ENCODE results near the gene DPP4.

The DPP4 gene

GRCh38 chr2:162022290-162022945 lies 51.6 kb downstream of the DPP4 start:
- DNase-seq (ENCODE audit: extremely low read depth in 1 of 2, low read depth in 1 of 2): no peak

- no peak for DNase-seq (ENCODE audit: extremely low read depth in 1 of 2, low read depth in 1 of 2)
These were observed 52.4 kb downstream of the DPP4 start for GRCh38 chr2:162021516-162022058.

- no peak for DNase-seq (ENCODE audit: extremely low read depth in 1 of 2, low read depth in 1 of 2)
These were observed 55.5 kb downstream of the DPP4 start for GRCh38 chr2:162018530-162018929.

- DNase-seq (ENCODE audit: extremely low read depth in 1 of 2, low read depth in 1 of 2): no peak
These were observed 56.8 kb downstream of the DPP4 start for GRCh38 chr2:162017233-162017632.

GRCh38 chr2:162016080-162016479 lies 57.9 kb downstream of the DPP4 start:
- DNase-seq (ENCODE audit: extremely low read depth in 1 of 2, low read depth in 1 of 2): no peak

- no peak for DNase-seq (ENCODE audit: extremely low read depth in 1 of 2, low read depth in 1 of 2)
These were observed 59.3 kb downstream of the DPP4 start for GRCh38 chr2:162014751-162015150.

- DNase-seq (ENCODE audit: extremely low read depth in 1 of 2, low read depth in 1 of 2): no peak
These were observed 60.2 kb downstream of the DPP4 start for GRCh38 chr2:162013514-162014475.

- DNase-seq (ENCODE audit: extremely low read depth in 1 of 2, low read depth in 1 of 2): no peak
These were observed 61.4 kb downstream of the DPP4 start for GRCh38 chr2:162012565-162013058.

GRCh38 chr2:162011706-162012564 lies 62.1 kb downstream of the DPP4 start:
- DNase-seq (ENCODE audit: extremely low read depth in 1 of 2, low read depth in 1 of 2): no peak

GRCh38 chr2:162009543-162009942 lies 64.5 kb downstream of the DPP4 start:
- no peak for DNase-seq (ENCODE audit: extremely low read depth in 1 of 2, low read depth in 1 of 2)

GRCh38 chr2:162007447-162008040 lies 66.5 kb downstream of the DPP4 start:
- DNase-seq (ENCODE audit: extremely low read depth in 1 of 2, low read depth in 1 of 2): no peak

GRCh38 chr2:162006337-162006736 lies 67.7 kb downstream of the DPP4 start:
- DNase-seq (ENCODE audit: extremely low read depth in 1 of 2, low read depth in 1 of 2): no peak

GRCh38 chr2:162004031-162004430 lies 70.0 kb downstream of the DPP4 start:
- DNase-seq (ENCODE audit: extremely low read depth in 1 of 2, low read depth in 1 of 2): no peak

GRCh38 chr2:162002623-162003235 lies 71.3 kb downstream of the DPP4 start:
- no peak for DNase-seq (ENCODE audit: extremely low read depth in 1 of 2, low read depth in 1 of 2)

- no peak for DNase-seq (ENCODE audit: extremely low read depth in 1 of 2, low read depth in 1 of 2)
These were observed 73.6 kb downstream of the DPP4 start for GRCh38 chr2:162000431-162000830.

- no peak for DNase-seq (ENCODE audit: extremely low read depth in 1 of 2, low read depth in 1 of 2)
These were observed 74.7 kb downstream of the DPP4 start for GRCh38 chr2:161999321-161999720.

- DNase-seq (ENCODE audit: extremely low read depth in 1 of 2, low read depth in 1 of 2): no peak
These were observed 75.2 kb downstream of the DPP4 start for GRCh38 chr2:161998857-161999256.

GRCh38 chr2:161997916-161998471 lies 76.0 kb downstream of the DPP4 start:
- DNase-seq (ENCODE audit: extremely low read depth in 1 of 2, low read depth in 1 of 2): no peak

- no peak for DNase-seq (ENCODE audit: extremely low read depth in 1 of 2, low read depth in 1 of 2)
These were observed 78.4 kb downstream of the DPP4 start for GRCh38 chr2:161995553-161996016.
